HG02981 (cell line): Measurements from ENCODE around the gene SLC2A5.
"Not testable (repeated sequence)": the region's sequence is repeated elsewhere in the genome, so short reads cannot be mapped to it uniquely, and the experiment has no call there.

Experiments
- ATAC-seq: cut with Tn5 transposase; IDR thresholded peaks from one replicate; pipeline ENCODE4 v1.9.1; 2021; ENCODE audit warnings: mild to moderate bottlenecking, moderate library complexity; ENCODE audit not compliant: unreplicated experiment

The SLC2A5 gene

DNA sequence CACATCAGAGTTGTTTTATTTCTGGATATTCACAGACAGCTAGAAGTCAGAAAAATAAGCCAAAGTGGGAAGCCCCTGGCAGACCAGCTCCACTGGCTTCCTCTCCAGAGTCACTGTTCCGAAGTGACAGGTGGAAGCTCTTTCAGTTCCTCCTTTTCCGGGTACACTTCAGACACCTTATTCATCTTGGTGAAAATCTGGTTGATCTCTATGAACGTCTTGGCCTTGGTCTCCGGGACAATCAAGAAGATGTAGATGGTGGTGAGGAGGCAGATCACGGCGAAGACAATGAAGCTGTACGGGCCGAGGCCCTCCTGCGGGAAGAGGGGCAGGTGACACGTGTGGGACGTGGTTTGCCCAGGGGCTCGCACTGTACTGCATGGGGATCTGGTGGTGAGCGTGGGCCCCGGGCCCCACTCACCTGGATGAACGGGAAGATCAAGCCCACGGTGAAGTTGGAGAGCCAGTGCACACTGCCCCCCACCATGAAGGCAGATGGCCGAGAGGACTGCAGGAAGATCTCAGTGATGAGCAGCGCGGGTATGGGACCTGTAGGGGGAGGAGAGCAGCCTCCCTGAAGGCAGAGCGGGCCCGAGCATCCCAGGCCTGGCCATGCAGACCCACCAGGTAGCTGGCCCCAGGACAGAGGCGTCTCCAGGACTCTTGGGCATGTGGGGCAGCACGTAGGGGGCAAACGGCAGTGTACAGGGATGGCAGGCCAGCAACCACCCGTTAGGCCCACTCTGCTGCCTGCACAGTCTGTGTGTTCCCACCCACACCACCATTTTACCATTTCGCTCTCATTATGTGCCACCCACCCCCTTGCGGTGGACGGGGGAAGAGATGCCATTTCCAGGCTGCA, 31.7 kb downstream of the SLC2A5 start:
- ATAC-seq = peak; percentile 59

DNA sequence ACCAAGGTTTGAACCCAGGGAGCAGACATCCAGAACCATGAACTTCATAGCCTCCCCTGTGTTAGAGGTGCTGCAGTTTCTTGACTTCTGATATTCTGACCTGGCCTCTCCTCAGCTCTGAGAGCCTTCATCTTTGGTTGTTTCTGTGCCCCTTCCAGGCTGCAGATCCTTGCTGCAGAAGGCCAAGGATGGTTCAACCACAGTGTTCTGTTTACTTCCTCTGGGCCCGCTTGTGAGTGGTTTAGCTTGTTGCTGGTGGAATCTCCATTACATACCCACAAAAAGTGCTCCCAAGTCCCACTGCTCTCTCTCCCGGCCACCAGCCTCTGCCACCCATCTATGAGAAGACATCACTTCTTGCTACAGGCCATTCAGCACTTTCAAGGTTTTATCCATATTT, 34.2 kb downstream of the SLC2A5 start:
- no peak for ATAC-seq

DNA sequence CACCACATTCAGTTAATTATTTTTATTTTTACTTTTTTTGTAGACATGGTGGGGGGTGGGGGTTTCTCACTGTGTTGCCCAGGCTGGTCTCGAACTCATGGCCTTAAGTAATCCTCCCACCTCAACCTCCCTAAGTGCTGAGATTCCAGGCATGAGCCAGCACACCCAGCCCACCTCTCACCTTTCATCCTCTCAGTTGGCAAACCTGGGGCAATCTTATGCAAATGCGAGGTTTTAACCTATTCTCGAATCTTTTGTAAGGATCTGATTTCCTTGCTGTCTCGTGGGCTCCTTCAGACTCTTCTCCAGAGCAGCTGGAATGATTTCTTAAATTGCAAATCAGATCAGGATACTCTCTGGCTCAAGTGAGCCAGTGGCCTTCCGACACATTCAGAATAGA, 36.1 kb downstream of the SLC2A5 start:
- no peak for ATAC-seq

DNA sequence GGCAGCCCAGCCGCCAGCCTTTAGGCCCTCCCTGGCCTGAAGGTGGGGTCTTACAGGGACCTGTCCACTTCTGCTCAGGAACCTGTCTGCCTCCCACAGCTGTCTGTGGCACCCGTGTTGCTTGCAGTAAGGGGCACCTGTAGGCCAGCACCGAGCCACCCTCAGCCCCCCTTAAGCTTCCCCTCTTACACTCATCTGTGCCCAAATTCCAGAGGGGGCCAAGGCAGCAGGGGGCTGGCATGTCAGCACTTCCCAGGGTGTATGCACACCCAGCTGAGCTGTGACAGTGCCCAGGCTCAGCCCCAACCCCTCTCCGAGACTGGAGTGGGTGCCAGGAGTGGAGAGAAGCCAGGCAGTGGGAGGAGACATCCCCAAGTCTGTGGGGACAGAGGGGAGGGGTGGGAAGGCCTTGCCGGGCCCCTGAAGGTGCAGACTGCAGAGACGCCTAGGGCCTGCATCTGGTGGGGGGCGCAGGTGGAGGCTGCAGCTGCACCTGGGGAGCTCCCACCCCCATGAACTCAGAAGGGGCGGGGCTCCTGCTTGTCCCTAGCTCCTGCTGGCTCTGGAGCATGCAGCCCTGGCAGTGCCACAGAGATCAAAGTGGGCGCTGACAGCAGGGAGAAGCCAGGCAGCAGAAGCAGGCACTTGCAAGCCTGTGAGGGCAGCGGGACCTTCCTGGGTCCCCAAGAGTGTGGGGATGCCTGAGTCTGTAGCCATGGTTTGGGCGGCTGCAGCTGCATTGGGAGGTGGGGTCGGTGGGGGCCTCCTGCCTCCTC, 37.8 kb downstream of the SLC2A5 start:
- ATAC-seq = no peak

DNA sequence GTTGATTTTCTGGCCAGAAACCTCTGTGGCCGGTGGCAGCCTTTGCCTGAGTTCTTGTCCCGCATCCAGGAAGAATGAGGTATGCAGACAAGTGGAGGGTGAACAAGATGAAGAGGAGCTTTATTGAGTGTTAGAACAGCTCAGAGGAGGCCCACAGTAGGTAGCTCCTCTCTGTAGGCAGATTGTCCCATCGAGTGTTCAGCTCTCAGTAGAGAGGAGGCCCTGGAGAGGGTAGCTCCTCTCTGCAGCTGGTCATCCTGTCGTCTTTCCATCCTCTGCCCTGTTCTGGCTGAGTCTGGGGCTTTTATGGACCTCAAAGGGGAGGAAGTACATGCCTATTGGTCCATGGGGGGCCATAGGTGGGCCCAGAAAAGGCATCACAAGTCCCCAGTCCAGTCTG, 38.4 kb downstream of the SLC2A5 start:
- not testable (repeated sequence) for ATAC-seq

DNA sequence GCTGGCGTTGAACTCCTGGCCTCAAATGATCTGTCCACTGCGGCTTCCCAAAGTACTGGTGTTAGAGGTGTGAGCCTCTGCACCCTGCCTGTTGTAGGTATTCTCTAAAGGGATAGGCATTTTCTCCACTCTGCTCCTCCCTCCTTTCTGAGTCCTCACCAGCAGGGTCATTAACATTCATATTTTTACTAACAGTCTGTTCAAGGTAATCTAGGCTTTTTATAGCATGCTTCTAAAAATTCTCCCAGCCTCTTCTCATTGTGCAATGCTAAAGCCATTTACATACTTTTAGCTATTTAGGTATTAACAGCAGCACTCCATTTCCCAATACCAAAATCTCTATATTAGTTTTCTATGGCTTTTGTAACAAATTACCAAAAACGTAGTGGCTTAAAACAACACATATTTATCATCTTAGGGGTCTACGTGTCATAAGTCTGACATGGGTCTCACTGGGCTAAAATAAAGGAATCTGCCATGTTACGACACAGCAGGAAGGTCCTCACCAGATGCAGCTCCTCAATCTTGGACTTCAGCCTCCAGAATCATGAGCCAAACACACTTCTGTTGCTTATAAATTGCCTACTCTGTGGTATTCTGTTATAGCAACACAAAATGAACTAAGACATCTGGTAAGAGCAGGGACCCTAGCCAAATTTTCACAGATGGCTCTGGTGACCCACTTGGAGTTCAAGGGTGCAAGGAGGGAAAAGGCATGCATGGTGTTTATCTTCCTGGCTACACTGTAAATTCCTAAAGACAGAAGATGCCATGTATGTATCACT, 40.3 kb downstream of the SLC2A5 start:
- ATAC-seq = no peak

DNA sequence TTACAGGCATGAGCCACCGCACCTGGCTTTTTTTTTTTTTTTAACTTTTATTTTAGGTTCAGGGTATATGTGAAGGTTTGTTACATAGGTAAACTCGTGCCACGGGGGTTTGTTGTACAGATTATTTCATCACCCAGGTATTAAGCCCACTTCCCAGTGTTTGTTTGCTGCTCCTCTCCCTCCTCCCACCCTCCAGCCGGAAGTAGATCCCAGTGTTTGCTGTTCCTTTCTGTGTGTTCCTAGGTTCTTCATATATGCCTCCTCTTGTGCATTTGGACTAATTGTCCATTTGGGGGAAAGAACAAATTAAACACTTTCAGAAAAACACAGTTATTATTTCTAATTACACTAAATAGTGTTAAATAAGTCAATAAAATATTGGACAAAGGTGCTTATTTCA, 42.1 kb downstream of the SLC2A5 start:
- ATAC-seq = no peak

DNA sequence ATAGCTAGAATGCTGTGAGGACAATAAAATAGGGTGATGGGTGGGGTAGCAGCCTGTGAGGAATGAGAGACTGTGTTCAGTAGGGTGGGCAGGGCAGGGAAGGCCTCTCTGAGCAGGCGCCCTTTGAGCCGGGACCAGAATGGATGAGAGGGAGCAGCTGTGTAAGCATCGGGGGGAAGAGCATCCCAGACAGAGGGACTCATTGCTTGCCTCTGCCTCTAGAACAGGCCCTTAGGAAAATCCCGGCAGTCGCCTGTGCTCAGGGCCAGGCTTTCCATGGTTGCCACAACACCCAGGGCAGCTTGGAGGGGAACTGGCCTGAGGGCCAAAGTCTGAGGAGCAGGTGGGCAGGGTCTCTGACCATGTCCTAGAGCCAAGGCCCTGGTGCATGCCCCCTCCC, 44.0 kb downstream of the SLC2A5 start:
- no peak for ATAC-seq

DNA sequence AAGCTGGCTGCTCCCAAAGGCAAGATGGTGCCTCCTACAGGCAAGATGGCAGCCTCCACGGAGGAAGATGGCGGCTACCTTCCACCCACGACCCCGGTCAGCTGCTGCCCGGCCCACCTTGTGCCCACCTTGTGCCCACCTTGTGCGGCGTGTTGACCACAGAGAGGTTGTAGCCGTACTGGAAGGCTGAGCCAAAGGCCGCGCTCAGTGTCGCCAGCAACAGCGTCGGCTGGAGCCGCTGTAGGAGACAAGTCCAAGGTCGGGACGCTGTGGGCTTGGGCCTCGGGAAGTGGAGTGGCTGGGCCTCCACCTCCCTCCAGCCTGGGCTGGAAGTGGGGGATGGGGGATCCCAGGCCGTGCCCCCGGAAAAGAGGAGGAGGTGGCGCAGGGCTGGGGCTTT, 44.6 kb downstream of the SLC2A5 start:
- no peak for ATAC-seq

DNA sequence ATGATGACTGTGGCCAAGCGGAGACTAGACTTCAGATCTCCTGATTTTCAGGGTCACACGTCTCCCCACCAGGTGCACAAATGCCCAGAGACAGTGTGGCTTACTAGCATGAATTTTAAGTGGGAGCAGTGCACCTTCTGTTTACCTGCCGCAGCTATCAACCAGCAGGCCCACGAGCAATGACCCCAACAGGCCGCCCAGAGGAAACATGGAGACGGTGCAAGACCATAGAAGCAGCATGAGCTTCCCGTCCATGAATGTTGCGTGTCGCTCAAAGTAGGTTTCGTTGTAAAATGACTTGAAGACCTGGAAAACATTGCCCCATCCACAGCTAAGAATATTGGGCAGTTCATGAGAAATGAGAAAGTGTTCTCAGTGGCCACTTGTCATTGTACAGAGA, 46.7 kb downstream of the SLC2A5 start:
- no peak for ATAC-seq

DNA sequence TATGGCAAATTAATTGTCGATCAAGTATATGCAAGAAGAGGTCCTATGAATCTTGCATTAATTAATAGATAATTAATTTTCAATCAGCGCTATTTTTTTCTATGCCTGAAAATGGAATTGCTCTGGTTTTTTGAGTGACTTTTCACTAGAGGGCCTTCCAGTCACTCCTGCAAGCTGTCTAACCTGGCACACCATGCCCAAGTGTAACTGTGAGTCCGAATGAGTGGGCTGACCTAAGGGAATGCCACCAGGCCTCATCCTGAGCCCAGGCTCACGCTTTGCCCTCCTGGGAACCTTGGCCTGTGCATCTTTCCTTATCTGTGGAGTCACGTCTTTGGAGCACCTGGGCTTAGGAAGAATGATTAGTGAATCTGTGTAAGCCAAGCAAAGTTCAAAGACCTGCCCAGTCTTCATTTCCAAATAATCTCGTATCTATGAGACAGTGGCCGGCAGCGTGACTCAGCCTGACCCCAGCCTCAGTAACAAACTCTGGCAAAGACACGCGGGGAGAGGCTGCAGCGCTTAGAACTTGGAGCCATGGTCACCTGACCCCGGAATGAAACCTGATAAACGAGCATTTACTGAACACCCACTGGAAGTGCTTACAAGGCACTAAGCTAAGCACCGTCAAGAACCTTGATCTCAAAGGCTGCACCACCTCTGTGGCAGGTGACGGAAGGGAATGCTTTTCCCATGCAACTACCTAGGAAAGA, 47.3 kb downstream of the SLC2A5 start:
- ATAC-seq = not testable (repeated sequence)

DNA sequence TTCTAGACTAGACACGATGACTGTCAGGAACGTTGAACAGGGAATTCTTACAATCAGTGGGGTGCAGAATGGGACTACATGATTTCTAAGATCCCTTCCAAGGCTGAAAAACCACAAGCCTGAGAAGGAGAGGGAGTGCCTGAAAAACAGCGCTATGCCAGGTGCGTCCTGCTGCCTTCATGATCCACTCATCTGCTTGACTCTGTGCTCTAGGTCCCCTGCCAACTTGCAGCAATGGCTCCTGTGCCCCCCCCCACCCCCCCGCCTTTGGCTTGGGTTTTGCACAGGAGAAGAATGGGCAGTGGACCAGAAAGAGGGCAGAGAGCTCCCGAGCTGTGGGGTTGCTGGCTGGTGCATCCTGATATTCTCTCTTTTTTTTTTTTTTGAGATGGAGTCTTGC, 49.1 kb downstream of the SLC2A5 start:
- ATAC-seq = no peak

DNA sequence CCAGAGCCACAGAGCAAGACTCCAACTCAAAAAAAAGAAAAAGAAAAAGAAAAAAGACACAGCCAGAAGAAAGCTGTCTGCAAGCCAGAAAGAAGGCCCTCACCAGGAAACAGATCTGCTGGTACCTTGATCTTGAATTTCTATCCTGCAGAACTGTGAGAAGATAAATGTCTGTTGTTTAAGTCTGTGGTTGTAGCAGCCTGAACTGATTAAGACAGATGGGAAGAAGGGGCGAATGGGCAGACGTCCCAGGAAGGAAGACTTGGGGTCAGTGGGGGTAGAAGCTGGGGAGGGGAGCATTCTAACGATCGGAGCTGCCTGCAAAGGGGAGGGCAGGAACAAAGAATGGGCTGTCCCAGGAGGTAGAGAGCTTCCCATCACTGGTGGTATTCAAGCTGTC, 49.5 kb downstream of the SLC2A5 start:
- ATAC-seq = no peak

DNA sequence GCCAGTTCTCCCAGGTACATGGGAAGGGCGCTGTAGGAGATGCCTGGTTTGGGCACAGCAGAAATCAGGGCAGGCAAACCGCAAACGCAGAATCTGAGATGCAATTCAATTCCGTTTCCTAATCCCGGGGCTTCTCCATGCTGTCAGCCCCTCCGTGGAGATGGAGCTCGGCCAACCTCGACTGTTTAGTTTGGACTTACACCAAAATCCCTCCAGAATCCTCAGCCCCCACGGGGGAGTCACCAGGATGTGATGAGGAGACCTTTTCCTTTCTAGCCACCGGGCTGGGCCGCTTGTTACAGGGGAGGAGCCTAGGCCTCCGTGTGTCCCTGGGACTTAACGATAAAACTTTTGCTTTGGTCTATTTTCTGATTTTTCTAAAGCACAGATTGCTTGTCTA, 51.1 kb downstream of the SLC2A5 start:
- ATAC-seq = no peak

DNA sequence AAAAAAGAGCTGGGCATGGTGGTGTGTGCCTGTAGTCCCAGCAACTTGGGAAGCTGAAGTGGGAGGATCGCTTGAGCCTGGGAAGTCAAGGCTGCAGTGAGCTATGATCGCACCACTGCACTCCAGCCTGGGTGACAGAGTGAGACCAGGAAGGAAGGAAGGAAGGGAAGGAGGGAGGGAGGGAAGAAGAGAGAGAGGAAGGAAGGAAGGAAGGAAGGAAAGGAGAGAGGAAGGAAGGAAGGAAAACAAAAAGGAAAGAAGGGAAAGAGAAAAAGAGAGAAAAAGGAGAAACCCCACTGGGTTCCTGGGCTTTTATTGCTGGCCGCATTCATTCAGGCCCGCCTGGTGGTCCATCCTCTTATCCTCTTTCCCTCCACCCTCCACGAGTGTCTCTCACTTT, 53.0 kb downstream of the SLC2A5 start:
- no peak for ATAC-seq

DNA sequence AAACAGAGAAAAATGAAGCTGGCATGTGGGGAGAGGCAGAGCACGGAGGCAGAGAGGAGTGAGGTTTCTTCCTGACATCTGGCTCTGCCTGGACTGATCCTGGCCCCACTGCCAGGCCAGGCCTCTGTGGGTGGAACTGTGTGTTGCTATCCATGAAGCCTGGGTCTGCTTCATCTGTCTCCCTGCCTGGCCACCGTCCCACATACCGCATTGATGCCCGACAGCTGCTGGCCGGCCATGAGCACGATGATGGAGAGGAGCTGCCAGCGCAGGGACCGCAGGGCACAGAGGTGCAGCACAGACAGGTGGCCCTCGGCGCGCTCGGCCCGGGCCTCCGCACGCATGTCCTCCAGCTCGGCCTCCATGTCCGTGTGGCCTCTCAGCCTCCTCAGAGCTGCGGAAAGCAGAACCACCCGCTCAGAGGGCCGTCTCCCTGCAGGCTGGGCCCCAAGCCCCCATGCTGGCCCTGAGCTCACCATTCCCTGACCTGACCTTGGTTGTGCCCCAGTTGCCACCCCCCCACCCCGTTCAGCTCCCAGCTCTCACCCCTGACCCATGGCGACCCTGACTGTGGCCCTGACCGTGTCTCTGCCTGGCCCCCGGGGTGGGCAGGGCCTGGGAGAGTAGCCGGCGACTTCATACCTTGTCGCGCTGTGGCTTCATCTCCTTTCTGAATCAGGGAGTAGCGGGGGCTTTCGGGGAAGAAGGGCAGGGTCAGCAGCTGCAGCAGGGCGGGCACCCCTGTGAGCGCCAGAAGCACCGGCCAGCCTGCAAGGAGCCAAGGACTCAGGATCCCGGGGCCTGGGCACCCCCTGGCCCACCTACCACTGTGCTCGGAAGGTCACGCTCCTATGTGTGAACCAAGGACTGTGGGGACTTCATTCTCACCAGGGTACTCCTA, 54.7 kb downstream of the SLC2A5 start:
- no peak for ATAC-seq

DNA sequence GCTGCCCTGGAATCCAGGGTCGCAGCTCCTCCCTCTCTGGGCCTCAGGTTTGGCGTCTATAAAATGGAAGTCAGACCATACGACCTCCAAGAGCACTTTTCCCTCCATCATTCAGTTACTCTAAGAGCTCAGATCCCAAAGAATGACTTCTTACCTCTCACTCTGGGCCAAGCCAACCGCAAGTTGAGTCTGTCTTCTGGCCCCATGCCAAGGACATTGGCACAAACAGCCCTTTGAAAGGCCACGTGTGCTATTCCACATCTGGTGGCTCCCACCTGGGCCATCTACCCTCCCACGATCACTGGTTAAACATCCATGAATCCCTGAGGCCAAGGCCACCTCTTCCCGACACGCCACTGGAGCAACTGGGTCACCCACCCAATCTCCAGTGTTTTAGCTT, 55.6 kb downstream of the SLC2A5 start:
- no peak for ATAC-seq

DNA sequence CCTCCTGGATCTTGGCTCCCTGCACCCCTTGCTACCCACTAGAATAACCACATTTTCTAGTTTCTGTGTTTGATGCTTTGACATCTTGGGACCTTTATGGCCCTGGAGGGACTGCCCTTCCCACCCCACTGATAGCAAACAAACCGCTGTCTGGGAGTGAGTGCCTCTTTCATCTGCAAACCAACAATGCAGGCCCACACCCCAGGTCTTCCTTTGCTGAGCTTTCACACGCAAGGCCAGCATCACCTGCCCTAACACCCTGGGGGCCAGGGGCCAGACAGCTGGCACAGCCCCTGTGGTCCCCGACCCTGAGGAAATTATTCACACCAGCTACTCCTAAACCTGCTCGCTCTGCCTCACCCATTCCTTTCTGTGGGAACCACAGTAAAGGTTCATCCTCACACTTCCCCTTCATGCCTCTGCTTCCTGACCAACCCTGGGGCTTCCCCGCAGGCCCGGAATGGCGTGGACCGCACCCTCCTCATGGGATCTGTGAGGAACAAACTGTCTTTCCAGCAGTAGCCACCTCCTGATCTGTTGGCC, 58.6 kb downstream of the SLC2A5 start:
- ATAC-seq = peak; percentile 48
